ENCODE data around the gene CRAT.

GRCh38 chr9:129138144-129138462, 27.5 kb upstream of the CRAT start:
- TF ChIP-seq REST (IDR thresholded peaks at IDR 0.05; ENCODE audit: insufficient read depth in 1 of 2, low read depth in 2 of 2, low read length in 1 of 2) (no peak), CTCF (IDR thresholded peaks at IDR 0.05) (no peak), POLR2AphosphoS5 (IDR thresholded peaks at IDR 0.05; ENCODE audit: low read depth, low read length) (no peak)
